ENCODE measurements around the gene FAM181A.
A peak's percentile ranks its signal among the peaks of the same experiment; 100 is the strongest.

FAM181A gene

DNA sequence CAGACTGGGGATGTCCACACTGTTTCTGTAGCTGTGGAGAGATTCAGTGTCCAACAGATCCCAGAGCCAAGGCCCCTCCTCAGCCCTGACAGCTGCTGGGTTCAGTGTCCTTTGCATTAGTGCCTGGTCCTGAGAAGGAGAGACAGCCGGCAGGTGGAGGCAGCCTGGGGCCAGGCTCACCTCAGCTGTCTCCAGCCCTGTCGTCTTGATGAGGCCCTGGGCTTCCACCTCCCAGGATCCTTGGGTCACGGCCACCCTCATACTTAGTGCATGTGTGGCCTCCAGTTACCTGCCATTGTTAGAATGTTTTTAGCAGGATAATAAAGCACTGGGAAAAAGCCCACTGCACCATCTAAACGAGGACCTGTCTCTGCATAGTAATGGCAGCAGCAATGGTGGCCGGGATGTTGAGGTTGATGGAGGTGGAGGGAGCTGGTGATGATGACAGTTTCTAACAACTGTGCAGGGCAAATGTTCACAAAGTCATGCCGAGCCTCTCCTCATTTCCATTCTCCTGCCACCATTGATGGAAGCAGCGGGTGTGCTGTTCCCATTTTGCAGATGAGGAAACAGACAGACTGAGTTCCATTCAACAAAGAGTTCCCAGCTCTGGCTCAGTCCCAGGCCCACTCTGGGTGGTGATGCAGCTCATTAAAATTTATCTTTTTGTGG, 31.6 kb downstream of the FAM181A start:
- H3K27ac ChIP-seq (replicated peaks) = peak overlapping the region; percentile 95
- no peak for DNase-seq (ENCODE audit: low read depth in 1 of 2, low spot score in 1 of 2)
- H3K27me3 ChIP-seq (ENCODE audit: insufficient read depth, poor library complexity, severe bottlenecking) = no peaks in the 10 kb centered on the region
- no peak for TF ChIP-seq POLR2AphosphoS5 (IDR thresholded peaks at IDR 0.05; ENCODE audit: low read depth)
- TF ChIP-seq GABPA (IDR thresholded peaks at IDR 0.05; ENCODE audit: low read depth) = no peak
- TF ChIP-seq, protein P1, sequence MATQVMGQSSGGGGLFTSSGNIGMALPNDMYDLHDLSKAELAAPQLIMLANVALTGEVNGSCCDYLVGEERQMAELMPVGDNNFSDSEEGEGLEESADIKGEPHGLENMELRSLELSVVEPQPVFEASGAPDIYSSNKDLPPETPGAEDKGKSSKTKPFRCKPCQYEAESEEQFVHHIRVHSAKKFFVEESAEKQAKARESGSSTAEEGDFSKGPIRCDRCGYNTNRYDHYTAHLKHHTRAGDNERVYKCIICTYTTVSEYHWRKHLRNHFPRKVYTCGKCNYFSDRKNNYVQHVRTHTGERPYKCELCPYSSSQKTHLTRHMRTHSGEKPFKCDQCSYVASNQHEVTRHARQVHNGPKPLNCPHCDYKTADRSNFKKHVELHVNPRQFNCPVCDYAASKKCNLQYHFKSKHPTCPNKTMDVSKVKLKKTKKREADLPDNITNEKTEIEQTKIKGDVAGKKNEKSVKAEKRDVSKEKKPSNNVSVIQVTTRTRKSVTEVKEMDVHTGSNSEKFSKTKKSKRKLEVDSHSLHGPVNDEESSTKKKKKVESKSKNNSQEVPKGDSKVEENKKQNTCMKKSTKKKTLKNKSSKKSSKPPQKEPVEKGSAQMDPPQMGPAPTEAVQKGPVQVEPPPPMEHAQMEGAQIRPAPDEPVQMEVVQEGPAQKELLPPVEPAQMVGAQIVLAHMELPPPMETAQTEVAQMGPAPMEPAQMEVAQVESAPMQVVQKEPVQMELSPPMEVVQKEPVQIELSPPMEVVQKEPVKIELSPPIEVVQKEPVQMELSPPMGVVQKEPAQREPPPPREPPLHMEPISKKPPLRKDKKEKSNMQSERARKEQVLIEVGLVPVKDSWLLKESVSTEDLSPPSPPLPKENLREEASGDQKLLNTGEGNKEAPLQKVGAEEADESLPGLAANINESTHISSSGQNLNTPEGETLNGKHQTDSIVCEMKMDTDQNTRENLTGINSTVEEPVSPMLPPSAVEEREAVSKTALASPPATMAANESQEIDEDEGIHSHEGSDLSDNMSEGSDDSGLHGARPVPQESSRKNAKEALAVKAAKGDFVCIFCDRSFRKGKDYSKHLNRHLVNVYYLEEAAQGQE (IDR thresholded peaks at IDR 0.05; ENCODE audit: insufficient replicate concordance, low read depth) = no peak
- no peak for TF ChIP-seq SPI1 (IDR thresholded peaks at IDR 0.05; ENCODE audit: borderline replicate concordance, low read depth)
- TF ChIP-seq, protein P2, sequence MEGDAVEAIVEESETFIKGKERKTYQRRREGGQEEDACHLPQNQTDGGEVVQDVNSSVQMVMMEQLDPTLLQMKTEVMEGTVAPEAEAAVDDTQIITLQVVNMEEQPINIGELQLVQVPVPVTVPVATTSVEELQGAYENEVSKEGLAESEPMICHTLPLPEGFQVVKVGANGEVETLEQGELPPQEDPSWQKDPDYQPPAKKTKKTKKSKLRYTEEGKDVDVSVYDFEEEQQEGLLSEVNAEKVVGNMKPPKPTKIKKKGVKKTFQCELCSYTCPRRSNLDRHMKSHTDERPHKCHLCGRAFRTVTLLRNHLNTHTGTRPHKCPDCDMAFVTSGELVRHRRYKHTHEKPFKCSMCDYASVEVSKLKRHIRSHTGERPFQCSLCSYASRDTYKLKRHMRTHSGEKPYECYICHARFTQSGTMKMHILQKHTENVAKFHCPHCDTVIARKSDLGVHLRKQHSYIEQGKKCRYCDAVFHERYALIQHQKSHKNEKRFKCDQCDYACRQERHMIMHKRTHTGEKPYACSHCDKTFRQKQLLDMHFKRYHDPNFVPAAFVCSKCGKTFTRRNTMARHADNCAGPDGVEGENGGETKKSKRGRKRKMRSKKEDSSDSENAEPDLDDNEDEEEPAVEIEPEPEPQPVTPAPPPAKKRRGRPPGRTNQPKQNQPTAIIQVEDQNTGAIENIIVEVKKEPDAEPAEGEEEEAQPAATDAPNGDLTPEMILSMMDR (IDR thresholded peaks at IDR 0.05; ENCODE audit: insufficient read depth, low read length) = no peak
- no peak overlapping the region for H3K4me3 ChIP-seq (replicated peaks; ENCODE audit: insufficient read depth, low read length)

DNA sequence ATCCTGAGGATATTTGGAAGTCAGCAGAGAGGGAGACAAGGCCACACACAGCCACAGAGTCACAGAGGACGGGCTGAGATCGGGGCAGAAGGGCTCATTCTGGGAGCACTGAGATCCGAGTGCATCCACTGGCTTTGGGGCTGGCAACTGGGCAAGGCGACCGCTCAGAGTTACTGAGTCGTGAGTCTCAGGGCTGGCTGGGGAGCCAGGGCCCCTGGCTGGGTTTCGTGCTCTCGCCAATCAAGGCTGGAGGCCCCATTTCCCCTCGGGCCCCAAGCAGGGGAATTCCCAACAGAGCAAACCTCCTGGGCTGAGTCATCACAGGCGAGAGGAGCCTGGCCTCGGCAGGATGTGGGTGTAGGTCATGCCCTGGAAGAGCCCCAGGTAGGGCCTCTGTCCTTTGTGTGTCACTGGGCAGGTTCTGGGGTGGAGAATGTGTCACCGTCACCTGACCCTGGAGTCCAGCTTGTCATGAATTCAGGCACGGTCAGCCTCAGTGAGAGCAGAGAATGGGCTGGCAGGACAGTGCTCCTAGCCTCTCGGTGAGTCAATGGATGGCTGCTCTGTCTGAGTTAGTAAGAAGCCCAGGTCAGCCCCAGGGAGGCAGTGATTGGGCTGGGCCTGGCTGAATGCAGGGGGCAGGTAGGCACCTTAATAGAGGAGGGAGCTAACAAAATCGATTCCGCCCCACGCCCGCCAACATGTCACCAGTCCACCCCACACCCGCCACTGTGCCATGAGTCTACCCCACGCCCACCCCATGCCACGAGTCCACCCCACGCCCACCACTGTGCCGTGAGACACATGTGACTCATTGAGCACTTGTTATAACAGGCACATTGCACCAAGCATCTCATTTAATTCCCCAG, 32.3 kb downstream of the FAM181A start:
- DNase-seq (ENCODE audit: low read depth in 1 of 2, low spot score in 1 of 2) = peak; percentile 92 to 94
- H3K4me3 ChIP-seq (replicated peaks; ENCODE audit: insufficient read depth, low read length) = no peak overlapping the region
- H3K27me3 ChIP-seq (ENCODE audit: insufficient read depth, poor library complexity, severe bottlenecking) = no peaks in the 10 kb centered on the region
- no peak for TF ChIP-seq GABPA (IDR thresholded peaks at IDR 0.05; ENCODE audit: low read depth)
- TF ChIP-seq SPI1 (IDR thresholded peaks at IDR 0.05; ENCODE audit: borderline replicate concordance, low read depth) = no peak; the same call in 1 of the 2 replicates
- TF ChIP-seq POLR2AphosphoS5 (IDR thresholded peaks at IDR 0.05; ENCODE audit: low read depth) = peak; percentile 65; the same call in 1 of the 2 replicates
- TF ChIP-seq, protein P1 (IDR thresholded peaks at IDR 0.05; ENCODE audit: insufficient replicate concordance, low read depth) = peak; percentile 22
- TF ChIP-seq, protein P2 (IDR thresholded peaks at IDR 0.05; ENCODE audit: insufficient read depth, low read length) = no peak
- H3K27ac ChIP-seq (replicated peaks) = peak overlapping the region; percentile 95

DNA sequence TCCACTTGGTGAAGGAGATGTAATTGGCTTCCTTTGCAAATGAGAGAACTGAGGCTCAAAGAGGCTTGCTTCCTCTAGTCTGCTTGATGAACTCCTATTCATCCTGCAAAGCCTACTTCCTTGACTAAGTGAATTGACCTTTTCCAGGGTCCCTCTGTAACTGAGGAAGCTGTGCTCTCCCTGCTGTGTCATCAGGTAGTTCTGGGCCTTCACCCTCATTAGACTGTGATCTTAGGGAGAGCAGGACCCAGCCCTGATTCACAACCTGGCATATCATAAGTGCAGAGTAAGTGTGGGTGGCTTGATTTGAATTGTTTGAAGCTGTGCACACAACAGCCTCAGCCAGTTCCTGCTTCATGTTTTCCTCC, 32.9 kb downstream of the FAM181A start:
- DNase-seq (ENCODE audit: low read depth in 1 of 2, low spot score in 1 of 2) = no peak
- Histone ChIP-seq H3K4me3 (replicated peaks; ENCODE audit: insufficient read depth, low read length) (no peak overlapping the region), H3K27ac (replicated peaks) (peak overlapping the region; percentile 95), H3K27me3 (ENCODE audit: insufficient read depth, poor library complexity, severe bottlenecking) (no peaks in the 10 kb centered on the region)
- TF ChIP-seq, protein P2 (IDR thresholded peaks at IDR 0.05; ENCODE audit: insufficient read depth, low read length) = no peak
- TF ChIP-seq, protein P1 (IDR thresholded peaks at IDR 0.05; ENCODE audit: insufficient replicate concordance, low read depth) = no peak
- no peak for TF ChIP-seq GABPA (IDR thresholded peaks at IDR 0.05; ENCODE audit: low read depth)
- no peak for TF ChIP-seq SPI1 (IDR thresholded peaks at IDR 0.05; ENCODE audit: borderline replicate concordance, low read depth)
- no peak for TF ChIP-seq POLR2AphosphoS5 (IDR thresholded peaks at IDR 0.05; ENCODE audit: low read depth)
